Esophagus squamous epithelium (tissue), 5 donors: ENCODE results near the gene PRKCE. TPM values are rescaled to one million over a fixed set of nuclear protein-coding genes. Genes with fewer than 3 reads are reported as not detected.
"Not testable (repeated sequence)": the region's sequence is repeated elsewhere in the genome, so short reads cannot be mapped to it uniquely, and the experiment has no call there.

Experiments
- DNase-seq: peaks from one replicate; lab custom pipeline; 2025; lab: John Stamatoyannopoulos, UW
- H3K27ac ChIP-seq, 4 donors: fragments of 200-600 bp; sonication (generic); one replicate each; pipeline ENCODE4 v1.5.1; 2016 to 2019; ENCODE audit warnings: mild to moderate bottlenecking in 1 of 4
- H3K27me3 ChIP-seq, 4 donors: fragments of 200-600 bp; sonication (generic); 1 replicate in 3 of 4; 2 replicates in 1 of 4; pipeline versions ENCODE4 v1.5.1 to v1.6.0; 2017 to 2021; ENCODE audit warnings: antibody characterized with exemption in 1 of 4
- H3K36me3 ChIP-seq, 3 donors: fragments of 200-600 bp; sonication (generic); one replicate each; pipeline ENCODE4 v1.5.1; 2016 to 2019
- H3K4me1 ChIP-seq, 3 donors: fragments of 200-600 bp; sonication (generic); one replicate each; pipeline ENCODE4 v1.5.1; 2017 to 2019
- H3K4me3 ChIP-seq, 4 donors: fragments of 200-600 bp; sonication (generic); 1 replicate in 3 of 4; 2 replicates in 1 of 4; pipeline ENCODE4 v1.5.1; 2016 to 2019; ENCODE audit warnings: mild to moderate bottlenecking in 2 of 4, moderate library complexity in 1 of 4
- H3K9me3 ChIP-seq, 3 donors: fragments of 200-600 bp; sonication (generic); one replicate each; pipeline ENCODE4 v1.5.1; 2016 to 2019
- POLR2A ChIP-seq, 4 donors: fragments of 450-650 bp; IDR thresholded peaks; one replicate each; pipeline ENCODE4 v1.6.1; 2017; ENCODE audit warnings: antibody characterized with exemption in 4 of 4, mild to moderate bottlenecking in 4 of 4, moderate library complexity in 3 of 4
- WGBS, 2 donors: methylation state at CpG; one replicate each; pipeline ENCODE4 v1.1.5; 2018; 5-methylcytosine and 5-hydroxymethylcytosine counted together
- intact Hi-C: fragments of 100-400 bp; cut with DNase I; formaldehyde crosslinking; loops from one replicate; pipeline ENCODE4 v1.15.0; 2022
- total RNA-seq, 4 donors: library from RNA; depleted of rRNA; stranded (reverse); fragments of >200 nt; gene quantifications; one replicate each; pipeline ENCODE4 v1.1.0, GENCODE V29; 2016
- TF ChIP-seq, protein P1 (sequence below), 6 experiments: fragments of 450-650 bp in 4 of 6; fragments of 200-600 bp in 2 of 6; sonication (generic) in 2 of 6; IDR thresholded peaks; one replicate each; pipeline ENCODE4 v1.5.1; 2016 to 2019; ENCODE audit warnings: antibody characterized with exemption in 6 of 6, mild to moderate bottlenecking in 4 of 6, moderate library complexity in 4 of 6
- donor health status: DM: yes; HTN: yes; CAD: no.

The PRKCE gene
- total RNA-seq, 4 donors from 2014 or later: 6.5 to 13.7 (median 9.9) TPM

GRCh38 chr2:45857275-45857609 lies 205.8 kb downstream of the PRKCE start:
- peaks cover 7 to 23% (median 14%) of the 10 kb centered on the region in 3 donors for H3K4me1 ChIP-seq
- TF ChIP-seq POLR2A (IDR thresholded peaks at IDR 0.05): no peak
- TF ChIP-seq, protein P1, sequence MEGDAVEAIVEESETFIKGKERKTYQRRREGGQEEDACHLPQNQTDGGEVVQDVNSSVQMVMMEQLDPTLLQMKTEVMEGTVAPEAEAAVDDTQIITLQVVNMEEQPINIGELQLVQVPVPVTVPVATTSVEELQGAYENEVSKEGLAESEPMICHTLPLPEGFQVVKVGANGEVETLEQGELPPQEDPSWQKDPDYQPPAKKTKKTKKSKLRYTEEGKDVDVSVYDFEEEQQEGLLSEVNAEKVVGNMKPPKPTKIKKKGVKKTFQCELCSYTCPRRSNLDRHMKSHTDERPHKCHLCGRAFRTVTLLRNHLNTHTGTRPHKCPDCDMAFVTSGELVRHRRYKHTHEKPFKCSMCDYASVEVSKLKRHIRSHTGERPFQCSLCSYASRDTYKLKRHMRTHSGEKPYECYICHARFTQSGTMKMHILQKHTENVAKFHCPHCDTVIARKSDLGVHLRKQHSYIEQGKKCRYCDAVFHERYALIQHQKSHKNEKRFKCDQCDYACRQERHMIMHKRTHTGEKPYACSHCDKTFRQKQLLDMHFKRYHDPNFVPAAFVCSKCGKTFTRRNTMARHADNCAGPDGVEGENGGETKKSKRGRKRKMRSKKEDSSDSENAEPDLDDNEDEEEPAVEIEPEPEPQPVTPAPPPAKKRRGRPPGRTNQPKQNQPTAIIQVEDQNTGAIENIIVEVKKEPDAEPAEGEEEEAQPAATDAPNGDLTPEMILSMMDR (IDR thresholded peaks at IDR 0.05): no peak
- H3K27me3 ChIP-seq: no peaks in the 10 kb centered on the region
- 71 to 87% methylated on average over 4 of the region's 4 CpGs for WGBS, 2 donors
- intact Hi-C loops: no loop called here
- no peak overlapping the region for H3K4me3 ChIP-seq
- H3K9me3 ChIP-seq: no peaks in the 10 kb centered on the region
- H3K27ac ChIP-seq: no peak overlapping the region
- no peaks in the 10 kb centered on the region for H3K36me3 ChIP-seq
- no peak for DNase-seq

GRCh38 chr2:45857867-45858520 lies 206.5 kb downstream of the PRKCE start:
- Histone ChIP-seq H3K4me1 (peaks cover 7 to 22% (median 14%) of the 10 kb centered on the region in 3 donors), H3K27me3 (no peaks in the 10 kb centered on the region), H3K4me3 (no peak overlapping the region), H3K36me3 (no peaks in the 10 kb centered on the region), H3K9me3 (no peaks in the 10 kb centered on the region), H3K27ac (no peak overlapping the region)
- intact Hi-C loops: no loop called here
- 63 to 72% methylated on average over 11 of the region's 11 CpGs for WGBS, 2 donors
- TF ChIP-seq, protein P1 (IDR thresholded peaks at IDR 0.05): no peak
- TF ChIP-seq POLR2A (IDR thresholded peaks at IDR 0.05): no peak
- DNase-seq: no peak

DNA sequence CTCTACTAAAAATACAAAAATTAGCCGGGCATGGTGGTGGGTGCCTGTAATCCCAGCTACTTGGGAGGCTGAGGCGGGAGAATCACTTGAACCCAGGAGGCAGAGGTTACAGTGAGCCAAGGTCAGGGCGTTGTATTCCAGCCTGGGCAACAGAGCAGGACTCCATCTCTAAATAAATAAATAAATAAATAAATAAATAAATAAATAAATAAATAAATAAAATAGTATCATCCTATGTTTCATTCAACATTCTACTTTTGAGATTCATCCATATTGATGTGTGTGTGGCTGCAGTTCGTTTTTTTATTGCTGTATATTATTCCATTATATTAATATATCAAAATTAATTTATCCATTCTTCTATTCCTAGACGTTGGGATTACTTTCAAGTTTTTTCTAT lies 207.4 kb downstream of the PRKCE start:
- H3K4me3 ChIP-seq, H3K27ac ChIP-seq, DNase-seq, intact Hi-C loops, H3K27me3 ChIP-seq, H3K36me3 ChIP-seq, H3K9me3 ChIP-seq: not testable (repeated sequence)
- 77 to 91% methylated on average over 5 of the region's 5 CpGs for WGBS, 2 donors
- peaks cover 7 to 22% (median 14%) of the 10 kb centered on the region in 3 donors for H3K4me1 ChIP-seq

DNA sequence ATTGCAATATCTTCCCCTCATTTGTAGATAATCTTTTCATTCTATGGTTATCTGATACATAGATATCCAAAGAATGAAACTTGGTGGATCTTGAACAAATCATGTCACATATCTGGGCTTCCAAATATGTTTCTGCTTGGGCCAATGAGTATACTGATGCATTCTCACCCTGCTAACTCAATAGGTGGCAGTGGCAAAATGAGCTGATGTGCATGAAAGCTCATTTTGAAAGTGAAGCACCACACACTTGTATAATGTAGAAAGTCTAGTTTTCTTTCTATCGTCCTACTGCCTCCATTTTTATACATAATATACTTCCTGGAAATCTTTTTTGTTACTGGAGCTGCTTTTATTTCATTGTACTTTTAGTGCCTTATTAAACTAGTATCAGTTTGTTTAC lies 208.2 kb downstream of the PRKCE start:
- no peaks in the 10 kb centered on the region for H3K9me3 ChIP-seq
- H3K4me3 ChIP-seq: no peak overlapping the region
- peaks cover 7 to 22% (median 14%) of the 10 kb centered on the region in 3 donors for H3K4me1 ChIP-seq
- intact Hi-C loops: no loop called here
- H3K36me3 ChIP-seq: no peaks in the 10 kb centered on the region
- no peaks in the 10 kb centered on the region for H3K27me3 ChIP-seq
- peak overlapping the region in 1 of 4 donors; percentile 37 for H3K27ac ChIP-seq
- DNase-seq: no peak
- WGBS, 2 donors: 64 to 74% methylated on average over 1 of the region's 1 CpG
- TF ChIP-seq, protein P1 (IDR thresholded peaks at IDR 0.05): no peak
- no peak for TF ChIP-seq POLR2A (IDR thresholded peaks at IDR 0.05)

GRCh38 chr2:45860136-45861121 lies 209.0 kb downstream of the PRKCE start:
- no peak for DNase-seq
- 10 to 19% methylated on average over 7 to 8 of the region's 8 CpGs for WGBS, 2 donors
- Histone ChIP-seq H3K36me3 (no peaks in the 10 kb centered on the region), H3K4me3 (peak overlapping the region in 3 of 4 donors; percentile 23 to 51 (median 24)), H3K4me1 (peaks cover 7 to 19% (median 14%) of the 10 kb centered on the region in 3 donors), H3K9me3 (no peaks in the 10 kb centered on the region), H3K27me3 (no peaks in the 10 kb centered on the region), H3K27ac (peak overlapping the region in 3 of 4 donors; percentile 37 to 62 (median 51))
- TF ChIP-seq, protein P1 (IDR thresholded peaks at IDR 0.05): no peak
- no peak for TF ChIP-seq POLR2A (IDR thresholded peaks at IDR 0.05)
- intact Hi-C loops: no loop called here
